ENCODE measurements around the gene USF3. TPM values are rescaled to one million over a fixed set of nuclear protein-coding genes. Genes with fewer than 3 reads are reported as not detected.
A peak's percentile ranks its signal among the peaks of the same experiment; 100 is the strongest.

Gene USF3
- total and polyA plus RNA-seq, 9 of the 15 experiments (the other 6 are each of a cell fraction or from before 2014, with no cell fraction given), result 1.4 to 6.9 (median 3.1) TPM

DNA sequence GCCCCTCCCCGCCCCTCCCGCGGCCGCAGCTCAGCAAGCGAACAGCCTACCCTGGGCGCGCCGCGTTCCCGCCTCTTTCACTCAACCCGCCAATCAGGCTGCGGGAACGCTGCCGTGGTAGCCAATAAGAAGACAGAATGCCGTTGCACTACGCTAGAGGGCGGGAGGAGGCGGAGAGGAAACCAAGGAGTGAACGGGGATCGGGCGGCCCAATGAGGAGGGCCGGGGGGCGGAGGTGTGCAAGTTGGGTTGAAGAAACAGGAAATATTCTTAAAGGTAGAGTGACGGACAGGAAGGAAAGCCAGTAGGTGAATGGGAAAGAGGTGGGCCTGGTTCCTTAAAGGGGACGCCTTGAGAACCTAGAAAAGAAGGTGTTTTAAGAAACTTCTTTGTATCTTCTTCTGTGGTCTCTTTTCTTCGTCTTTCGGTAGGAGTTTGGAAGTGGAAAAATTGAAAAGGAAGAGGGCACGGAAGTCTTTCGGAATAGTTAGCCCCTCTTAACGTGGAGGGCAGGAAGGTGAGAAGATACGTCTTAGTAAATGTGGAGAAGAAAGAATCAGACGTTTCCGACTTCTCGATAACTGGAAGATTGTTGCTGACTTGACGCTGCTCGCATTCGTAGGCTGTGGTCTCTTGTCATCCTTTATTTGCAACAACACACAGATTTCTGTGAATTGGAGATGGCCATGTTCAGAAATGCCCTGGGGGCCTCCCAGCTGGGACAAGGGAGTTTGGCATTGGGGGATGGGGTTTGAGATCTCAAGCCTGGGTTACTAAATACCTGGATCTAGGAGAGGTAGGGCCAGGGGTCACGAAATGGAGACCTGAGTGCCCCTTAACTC, 437 bp upstream of the USF3 start (continued):
- TF ChIP-seq, protein P1, sequence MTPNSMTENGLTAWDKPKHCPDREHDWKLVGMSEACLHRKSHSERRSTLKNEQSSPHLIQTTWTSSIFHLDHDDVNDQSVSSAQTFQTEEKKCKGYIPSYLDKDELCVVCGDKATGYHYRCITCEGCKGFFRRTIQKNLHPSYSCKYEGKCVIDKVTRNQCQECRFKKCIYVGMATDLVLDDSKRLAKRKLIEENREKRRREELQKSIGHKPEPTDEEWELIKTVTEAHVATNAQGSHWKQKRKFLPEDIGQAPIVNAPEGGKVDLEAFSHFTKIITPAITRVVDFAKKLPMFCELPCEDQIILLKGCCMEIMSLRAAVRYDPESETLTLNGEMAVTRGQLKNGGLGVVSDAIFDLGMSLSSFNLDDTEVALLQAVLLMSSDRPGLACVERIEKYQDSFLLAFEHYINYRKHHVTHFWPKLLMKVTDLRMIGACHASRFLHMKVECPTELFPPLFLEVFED (CRISPR knock-in tag; conservative IDR thresholded peaks at IDR 0.05), result no peak
- TF ChIP-seq TAF1 (IDR thresholded peaks at IDR 0.05; ENCODE audit: control insufficient read depth, extremely low read depth, insufficient read depth, low read length, severe bottlenecking) (no peak), GABPB1 (CRISPR knock-in tag; IDR thresholded peaks at IDR 0.05) (peak; percentile 69; the same call in 1 of the 2 replicates), RNF2 (IDR thresholded peaks at IDR 0.05) (no peak), FOXK2 (conservative IDR thresholded peaks at IDR 0.05 in 1 of 2, IDR thresholded peaks at IDR 0.05 in 1 of 2; ENCODE audit: low read depth in 2 of 2) (peak; percentile 66 to 67), ZC3H4 (CRISPR knock-in tag; IDR thresholded peaks at IDR 0.05; ENCODE audit: borderline replicate concordance) (no peak), FOS (IDR thresholded peaks at IDR 0.05; ENCODE audit: extremely low read depth, insufficient read length) (peak; percentile 91)
- TF ChIP-seq, protein P2, sequence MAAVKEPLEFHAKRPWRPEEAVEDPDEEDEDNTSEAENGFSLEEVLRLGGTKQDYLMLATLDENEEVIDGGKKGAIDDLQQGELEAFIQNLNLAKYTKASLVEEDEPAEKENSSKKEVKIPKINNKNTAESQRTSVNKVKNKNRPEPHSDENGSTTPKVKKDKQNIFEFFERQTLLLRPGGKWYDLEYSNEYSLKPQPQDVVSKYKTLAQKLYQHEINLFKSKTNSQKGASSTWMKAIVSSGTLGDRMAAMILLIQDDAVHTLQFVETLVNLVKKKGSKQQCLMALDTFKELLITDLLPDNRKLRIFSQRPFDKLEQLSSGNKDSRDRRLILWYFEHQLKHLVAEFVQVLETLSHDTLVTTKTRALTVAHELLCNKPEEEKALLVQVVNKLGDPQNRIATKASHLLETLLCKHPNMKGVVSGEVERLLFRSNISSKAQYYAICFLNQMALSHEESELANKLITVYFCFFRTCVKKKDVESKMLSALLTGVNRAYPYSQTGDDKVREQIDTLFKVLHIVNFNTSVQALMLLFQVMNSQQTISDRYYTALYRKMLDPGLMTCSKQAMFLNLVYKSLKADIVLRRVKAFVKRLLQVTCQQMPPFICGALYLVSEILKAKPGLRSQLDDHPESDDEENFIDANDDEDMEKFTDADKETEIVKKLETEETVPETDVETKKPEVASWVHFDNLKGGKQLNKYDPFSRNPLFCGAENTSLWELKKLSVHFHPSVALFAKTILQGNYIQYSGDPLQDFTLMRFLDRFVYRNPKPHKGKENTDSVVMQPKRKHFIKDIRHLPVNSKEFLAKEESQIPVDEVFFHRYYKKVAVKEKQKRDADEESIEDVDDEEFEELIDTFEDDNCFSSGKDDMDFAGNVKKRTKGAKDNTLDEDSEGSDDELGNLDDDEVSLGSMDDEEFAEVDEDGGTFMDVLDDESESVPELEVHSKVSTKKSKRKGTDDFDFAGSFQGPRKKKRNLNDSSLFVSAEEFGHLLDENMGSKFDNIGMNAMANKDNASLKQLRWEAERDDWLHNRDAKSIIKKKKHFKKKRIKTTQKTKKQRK (IDR thresholded peaks at IDR 0.05; ENCODE audit: borderline replicate concordance, low read depth, low read length), result peak; percentile 77; the same call in 1 of the 2 replicates
- TF ChIP-seq, protein P3, sequence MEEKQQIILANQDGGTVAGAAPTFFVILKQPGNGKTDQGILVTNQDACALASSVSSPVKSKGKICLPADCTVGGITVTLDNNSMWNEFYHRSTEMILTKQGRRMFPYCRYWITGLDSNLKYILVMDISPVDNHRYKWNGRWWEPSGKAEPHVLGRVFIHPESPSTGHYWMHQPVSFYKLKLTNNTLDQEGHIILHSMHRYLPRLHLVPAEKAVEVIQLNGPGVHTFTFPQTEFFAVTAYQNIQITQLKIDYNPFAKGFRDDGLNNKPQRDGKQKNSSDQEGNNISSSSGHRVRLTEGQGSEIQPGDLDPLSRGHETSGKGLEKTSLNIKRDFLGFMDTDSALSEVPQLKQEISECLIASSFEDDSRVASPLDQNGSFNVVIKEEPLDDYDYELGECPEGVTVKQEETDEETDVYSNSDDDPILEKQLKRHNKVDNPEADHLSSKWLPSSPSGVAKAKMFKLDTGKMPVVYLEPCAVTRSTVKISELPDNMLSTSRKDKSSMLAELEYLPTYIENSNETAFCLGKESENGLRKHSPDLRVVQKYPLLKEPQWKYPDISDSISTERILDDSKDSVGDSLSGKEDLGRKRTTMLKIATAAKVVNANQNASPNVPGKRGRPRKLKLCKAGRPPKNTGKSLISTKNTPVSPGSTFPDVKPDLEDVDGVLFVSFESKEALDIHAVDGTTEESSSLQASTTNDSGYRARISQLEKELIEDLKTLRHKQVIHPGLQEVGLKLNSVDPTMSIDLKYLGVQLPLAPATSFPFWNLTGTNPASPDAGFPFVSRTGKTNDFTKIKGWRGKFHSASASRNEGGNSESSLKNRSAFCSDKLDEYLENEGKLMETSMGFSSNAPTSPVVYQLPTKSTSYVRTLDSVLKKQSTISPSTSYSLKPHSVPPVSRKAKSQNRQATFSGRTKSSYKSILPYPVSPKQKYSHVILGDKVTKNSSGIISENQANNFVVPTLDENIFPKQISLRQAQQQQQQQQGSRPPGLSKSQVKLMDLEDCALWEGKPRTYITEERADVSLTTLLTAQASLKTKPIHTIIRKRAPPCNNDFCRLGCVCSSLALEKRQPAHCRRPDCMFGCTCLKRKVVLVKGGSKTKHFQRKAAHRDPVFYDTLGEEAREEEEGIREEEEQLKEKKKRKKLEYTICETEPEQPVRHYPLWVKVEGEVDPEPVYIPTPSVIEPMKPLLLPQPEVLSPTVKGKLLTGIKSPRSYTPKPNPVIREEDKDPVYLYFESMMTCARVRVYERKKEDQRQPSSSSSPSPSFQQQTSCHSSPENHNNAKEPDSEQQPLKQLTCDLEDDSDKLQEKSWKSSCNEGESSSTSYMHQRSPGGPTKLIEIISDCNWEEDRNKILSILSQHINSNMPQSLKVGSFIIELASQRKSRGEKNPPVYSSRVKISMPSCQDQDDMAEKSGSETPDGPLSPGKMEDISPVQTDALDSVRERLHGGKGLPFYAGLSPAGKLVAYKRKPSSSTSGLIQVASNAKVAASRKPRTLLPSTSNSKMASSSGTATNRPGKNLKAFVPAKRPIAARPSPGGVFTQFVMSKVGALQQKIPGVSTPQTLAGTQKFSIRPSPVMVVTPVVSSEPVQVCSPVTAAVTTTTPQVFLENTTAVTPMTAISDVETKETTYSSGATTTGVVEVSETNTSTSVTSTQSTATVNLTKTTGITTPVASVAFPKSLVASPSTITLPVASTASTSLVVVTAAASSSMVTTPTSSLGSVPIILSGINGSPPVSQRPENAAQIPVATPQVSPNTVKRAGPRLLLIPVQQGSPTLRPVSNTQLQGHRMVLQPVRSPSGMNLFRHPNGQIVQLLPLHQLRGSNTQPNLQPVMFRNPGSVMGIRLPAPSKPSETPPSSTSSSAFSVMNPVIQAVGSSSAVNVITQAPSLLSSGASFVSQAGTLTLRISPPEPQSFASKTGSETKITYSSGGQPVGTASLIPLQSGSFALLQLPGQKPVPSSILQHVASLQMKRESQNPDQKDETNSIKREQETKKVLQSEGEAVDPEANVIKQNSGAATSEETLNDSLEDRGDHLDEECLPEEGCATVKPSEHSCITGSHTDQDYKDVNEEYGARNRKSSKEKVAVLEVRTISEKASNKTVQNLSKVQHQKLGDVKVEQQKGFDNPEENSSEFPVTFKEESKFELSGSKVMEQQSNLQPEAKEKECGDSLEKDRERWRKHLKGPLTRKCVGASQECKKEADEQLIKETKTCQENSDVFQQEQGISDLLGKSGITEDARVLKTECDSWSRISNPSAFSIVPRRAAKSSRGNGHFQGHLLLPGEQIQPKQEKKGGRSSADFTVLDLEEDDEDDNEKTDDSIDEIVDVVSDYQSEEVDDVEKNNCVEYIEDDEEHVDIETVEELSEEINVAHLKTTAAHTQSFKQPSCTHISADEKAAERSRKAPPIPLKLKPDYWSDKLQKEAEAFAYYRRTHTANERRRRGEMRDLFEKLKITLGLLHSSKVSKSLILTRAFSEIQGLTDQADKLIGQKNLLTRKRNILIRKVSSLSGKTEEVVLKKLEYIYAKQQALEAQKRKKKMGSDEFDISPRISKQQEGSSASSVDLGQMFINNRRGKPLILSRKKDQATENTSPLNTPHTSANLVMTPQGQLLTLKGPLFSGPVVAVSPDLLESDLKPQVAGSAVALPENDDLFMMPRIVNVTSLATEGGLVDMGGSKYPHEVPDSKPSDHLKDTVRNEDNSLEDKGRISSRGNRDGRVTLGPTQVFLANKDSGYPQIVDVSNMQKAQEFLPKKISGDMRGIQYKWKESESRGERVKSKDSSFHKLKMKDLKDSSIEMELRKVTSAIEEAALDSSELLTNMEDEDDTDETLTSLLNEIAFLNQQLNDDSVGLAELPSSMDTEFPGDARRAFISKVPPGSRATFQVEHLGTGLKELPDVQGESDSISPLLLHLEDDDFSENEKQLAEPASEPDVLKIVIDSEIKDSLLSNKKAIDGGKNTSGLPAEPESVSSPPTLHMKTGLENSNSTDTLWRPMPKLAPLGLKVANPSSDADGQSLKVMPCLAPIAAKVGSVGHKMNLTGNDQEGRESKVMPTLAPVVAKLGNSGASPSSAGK (IDR thresholded peaks at IDR 0.05), result no peak
